HEK293 (cell line): ENCODE measurements around the gene CCDC141.

Source experiments
- CTCF ChIA-PET: fragments of 350-600 bp; formaldehyde crosslinking; extraction: SDS; loops from one replicate; lab custom pipeline; 2021; ENCODE audit warnings: antibody characterized with exemption; lab: Yijun Ruan, JAX
- POLR2A ChIA-PET: fragments of 300-600 bp; formaldehyde crosslinking; extraction: SDS; loops from one replicate; lab custom pipeline; 2020; ENCODE audit warnings: antibody characterized with exemption, inconsistent platforms; lab: Yijun Ruan, JAX
- H3K27ac ChIP-seq: fragments of 200-500 bp; sonication (Bioruptor generic); 2 replicates; pipeline ENCODE4 v1.5.1; 2014; ENCODE audit warnings: low read depth, low read length, control low read depth, inconsistent platforms; ENCODE audit errors: extremely low read depth
- H3K36me3 ChIP-seq, 2 experiments: fragments of 200-500 bp in 1 of 2; sonication (Bioruptor generic) in 1 of 2; 1 replicate in 1 of 2; 2 replicates in 1 of 2; pipeline ENCODE4 v1.5.1; 2014 to 2017; ENCODE audit warnings: inconsistent platforms in 2 of 2, low read length in 2 of 2; ENCODE audit not compliant: control insufficient read depth in 2 of 2, insufficient read depth in 1 of 2
- H3K4me1 ChIP-seq: fragments of 200-500 bp; sonication (Bioruptor generic); 2 replicates; pipeline ENCODE4 v1.5.1; 2014; ENCODE audit warnings: mild to moderate bottlenecking, low read length, inconsistent platforms; ENCODE audit not compliant: control insufficient read depth, insufficient read depth
- H3K4me3 ChIP-seq: 2 replicates; pipeline ENCODE4 v1.5.1; 2011; ENCODE audit warnings: low read depth, mild to moderate bottlenecking, control low read depth, low read length, moderate library complexity
- H3K9me3 ChIP-seq: fragments of 200-500 bp; sonication (Bioruptor generic); 2 replicates; pipeline ENCODE4 v1.5.1; 2014; ENCODE audit warnings: low read depth, low read length, inconsistent platforms; ENCODE audit not compliant: control insufficient read depth, insufficient read depth
- AEBP2 ChIP-seq: fragments of 450-650 bp; formaldehyde crosslinking; IDR thresholded peaks from 2 replicates; pipeline ENCODE4 v1.5.1; 2016; ENCODE audit warnings: missing biosample characterization, missing genetic modification characterization, borderline replicate concordance
- HIC1 ChIP-seq: fragments of 450-650 bp; formaldehyde crosslinking; IDR thresholded peaks from 2 replicates; pipeline ENCODE4 v1.5.1; 2016; ENCODE audit warnings: missing biosample characterization, missing genetic modification characterization
- REPIN1 ChIP-seq: fragments of 450-650 bp; formaldehyde crosslinking; IDR thresholded peaks from 2 replicates; pipeline ENCODE4 v1.5.1; 2017; ENCODE audit warnings: missing biosample characterization, missing genetic modification characterization, low read depth
- ZBTB8A ChIP-seq: fragments of 450-650 bp; formaldehyde crosslinking; IDR thresholded peaks from 2 replicates; pipeline ENCODE4 v1.5.1; 2016; ENCODE audit warnings: missing biosample characterization, missing genetic modification characterization
- ZFP69B ChIP-seq: fragments of 450-650 bp; formaldehyde crosslinking; IDR thresholded peaks from 2 replicates; pipeline ENCODE4 v1.5.1; 2016; ENCODE audit warnings: missing biosample characterization, missing genetic modification characterization
- ZNF155 ChIP-seq: fragments of 450-650 bp; formaldehyde crosslinking; IDR thresholded peaks from 2 replicates; pipeline ENCODE4 v1.5.1; 2016; ENCODE audit warnings: missing biosample characterization, missing genetic modification characterization
- ZNF221 ChIP-seq: fragments of 450-650 bp; formaldehyde crosslinking; IDR thresholded peaks from 2 replicates; pipeline ENCODE4 v1.5.1; 2017; ENCODE audit warnings: missing biosample characterization, missing genetic modification characterization, borderline replicate concordance
- ZNF37A ChIP-seq: fragments of 450-650 bp; IDR thresholded peaks from 2 replicates; pipeline ENCODE4 v1.5.1; 2018; ENCODE audit warnings: missing biosample characterization, missing genetic modification characterization
- ZNF433 ChIP-seq: fragments of 450-650 bp; formaldehyde crosslinking; IDR thresholded peaks from 2 replicates; pipeline ENCODE4 v1.5.1; 2016; ENCODE audit warnings: missing biosample characterization, missing genetic modification characterization, low read depth
- ZNF48 ChIP-seq: fragments of 450-650 bp; formaldehyde crosslinking; IDR thresholded peaks from 2 replicates; pipeline ENCODE4 v1.5.1; 2016; ENCODE audit warnings: missing biosample characterization, missing genetic modification characterization
- ZNF571 ChIP-seq: fragments of 450-650 bp; formaldehyde crosslinking; IDR thresholded peaks from 2 replicates; pipeline ENCODE4 v1.5.0; 2017; ENCODE audit warnings: missing biosample characterization, missing genetic modification characterization
- ZNF585B ChIP-seq: fragments of 450-650 bp; formaldehyde crosslinking; IDR thresholded peaks from 2 replicates; pipeline ENCODE4 v1.5.1; 2016; ENCODE audit warnings: missing biosample characterization, missing genetic modification characterization
- ZNF621 ChIP-seq: fragments of 450-650 bp; formaldehyde crosslinking; IDR thresholded peaks from 2 replicates; pipeline ENCODE4 v1.5.1; 2017; ENCODE audit warnings: missing biosample characterization, missing genetic modification characterization
- ZNF791 ChIP-seq: fragments of 450-650 bp; formaldehyde crosslinking; IDR thresholded peaks from 2 replicates; pipeline ENCODE4 v1.5.1; 2016; ENCODE audit warnings: missing biosample characterization, missing genetic modification characterization
- TF ChIP-seq, protein P1 (sequence below): fragments of 450-650 bp; formaldehyde crosslinking; IDR thresholded peaks from 2 replicates; pipeline ENCODE4 v1.5.1; 2016; ENCODE audit warnings: missing biosample characterization, missing genetic modification characterization
- TF ChIP-seq, protein P2 (sequence below): fragments of 450-650 bp; formaldehyde crosslinking; IDR thresholded peaks from 2 replicates; pipeline ENCODE4 v1.5.1; 2017; ENCODE audit warnings: missing biosample characterization, missing genetic modification characterization
- TF ChIP-seq, protein P3 (sequence below): fragments of 450-650 bp; formaldehyde crosslinking; IDR thresholded peaks from 2 replicates; pipeline ENCODE4 v1.5.1; 2016; ENCODE audit warnings: missing biosample characterization, missing genetic modification characterization
- TF ChIP-seq, protein P4 (sequence below): fragments of 450-650 bp; formaldehyde crosslinking; IDR thresholded peaks from 2 replicates; pipeline ENCODE4 v1.5.1; 2016; ENCODE audit warnings: missing biosample characterization, missing genetic modification characterization

Gene CCDC141

DNA sequence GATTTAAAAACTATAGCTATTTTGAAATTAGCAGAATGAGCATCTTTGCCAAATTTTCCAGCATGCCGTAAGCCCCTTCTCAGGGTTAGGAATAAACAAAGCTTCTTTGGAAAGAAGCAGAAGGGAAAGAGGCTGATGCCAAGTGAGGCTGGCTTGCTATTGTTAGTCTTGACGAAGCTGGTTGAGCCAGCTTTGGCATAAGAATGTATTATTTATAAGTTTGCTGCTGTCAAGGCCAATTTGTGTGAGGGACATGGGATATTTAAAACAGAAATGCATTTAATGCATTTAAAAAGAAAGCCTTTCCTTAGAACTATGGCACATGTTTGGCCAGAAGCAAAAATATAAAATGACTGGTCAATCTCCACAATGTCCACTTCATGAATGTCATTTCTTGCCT is 190.2 kb downstream of the CCDC141 start:
- H3K4me1 ChIP-seq: no peaks in the 10 kb centered on the region
- TF ChIP-seq AEBP2 (tag by site-specific recombination): no peak
- TF ChIP-seq ZFP69B (tag by site-specific recombination): no peak
- TF ChIP-seq HIC1: no peak
- TF ChIP-seq REPIN1 (tag by site-specific recombination): no peak
- TF ChIP-seq, all 188 proteins: peak for 0
- ChIA-PET POLR2A (no interaction called here), CTCF (interaction anchor here (0.9 to 1.2 kb wide), 2 partner anchors 98 to 160 kb away, joined by 3 to 5 read pairs; no protein-coding TSS in a partner anchor)
- no peak overlapping the region for H3K4me3 ChIP-seq
- no peaks in the 10 kb centered on the region for H3K9me3 ChIP-seq
- no peak overlapping the region for H3K27ac ChIP-seq
- H3K36me3 ChIP-seq: no peaks in the 10 kb centered on the region

DNA sequence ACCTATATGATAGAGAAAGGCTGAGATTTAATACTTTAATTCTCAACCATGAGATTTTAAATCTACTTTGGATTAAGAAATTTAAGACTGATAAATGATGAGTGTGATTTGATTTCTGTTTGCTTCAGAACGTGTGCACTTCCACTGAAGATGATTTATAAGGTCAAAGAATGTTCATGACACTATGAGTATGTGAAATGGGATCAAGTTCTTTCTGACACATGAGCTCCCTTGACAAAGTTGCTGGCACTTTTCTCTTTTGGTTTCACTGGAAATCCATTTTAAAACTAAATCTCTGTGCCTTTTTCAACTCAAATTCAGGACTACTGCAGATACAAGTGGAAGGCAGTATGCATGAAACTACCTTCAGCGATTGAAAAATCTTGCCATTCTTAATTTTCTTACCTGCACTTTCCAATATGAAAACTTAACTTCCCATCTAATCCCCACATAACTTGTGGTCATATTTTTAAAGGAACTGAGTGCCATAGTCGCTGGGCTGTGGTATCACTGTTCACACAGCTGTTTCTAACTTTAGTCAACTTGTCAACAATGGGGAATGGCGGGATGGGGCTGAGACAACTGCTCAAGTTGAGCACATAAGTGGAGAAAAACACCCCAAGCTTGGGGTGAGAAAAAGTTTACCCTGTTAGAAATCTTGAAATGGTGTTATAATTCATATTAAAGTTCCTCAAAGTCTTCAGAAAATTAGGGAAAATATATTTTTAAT is 190.9 kb downstream of the CCDC141 start:
- Histone ChIP-seq H3K36me3 (no peaks in the 10 kb centered on the region), H3K4me1 (no peaks in the 10 kb centered on the region), H3K4me3 (no peak overlapping the region), H3K27ac (no peak overlapping the region), H3K9me3 (no peaks in the 10 kb centered on the region)
- ChIA-PET CTCF (interaction anchor here (0.9 to 1.2 kb wide), 2 partner anchors 98 to 161 kb away, joined by 3 to 5 read pairs; no protein-coding TSS in a partner anchor), POLR2A (no interaction called here)
- TF ChIP-seq, protein P1, sequence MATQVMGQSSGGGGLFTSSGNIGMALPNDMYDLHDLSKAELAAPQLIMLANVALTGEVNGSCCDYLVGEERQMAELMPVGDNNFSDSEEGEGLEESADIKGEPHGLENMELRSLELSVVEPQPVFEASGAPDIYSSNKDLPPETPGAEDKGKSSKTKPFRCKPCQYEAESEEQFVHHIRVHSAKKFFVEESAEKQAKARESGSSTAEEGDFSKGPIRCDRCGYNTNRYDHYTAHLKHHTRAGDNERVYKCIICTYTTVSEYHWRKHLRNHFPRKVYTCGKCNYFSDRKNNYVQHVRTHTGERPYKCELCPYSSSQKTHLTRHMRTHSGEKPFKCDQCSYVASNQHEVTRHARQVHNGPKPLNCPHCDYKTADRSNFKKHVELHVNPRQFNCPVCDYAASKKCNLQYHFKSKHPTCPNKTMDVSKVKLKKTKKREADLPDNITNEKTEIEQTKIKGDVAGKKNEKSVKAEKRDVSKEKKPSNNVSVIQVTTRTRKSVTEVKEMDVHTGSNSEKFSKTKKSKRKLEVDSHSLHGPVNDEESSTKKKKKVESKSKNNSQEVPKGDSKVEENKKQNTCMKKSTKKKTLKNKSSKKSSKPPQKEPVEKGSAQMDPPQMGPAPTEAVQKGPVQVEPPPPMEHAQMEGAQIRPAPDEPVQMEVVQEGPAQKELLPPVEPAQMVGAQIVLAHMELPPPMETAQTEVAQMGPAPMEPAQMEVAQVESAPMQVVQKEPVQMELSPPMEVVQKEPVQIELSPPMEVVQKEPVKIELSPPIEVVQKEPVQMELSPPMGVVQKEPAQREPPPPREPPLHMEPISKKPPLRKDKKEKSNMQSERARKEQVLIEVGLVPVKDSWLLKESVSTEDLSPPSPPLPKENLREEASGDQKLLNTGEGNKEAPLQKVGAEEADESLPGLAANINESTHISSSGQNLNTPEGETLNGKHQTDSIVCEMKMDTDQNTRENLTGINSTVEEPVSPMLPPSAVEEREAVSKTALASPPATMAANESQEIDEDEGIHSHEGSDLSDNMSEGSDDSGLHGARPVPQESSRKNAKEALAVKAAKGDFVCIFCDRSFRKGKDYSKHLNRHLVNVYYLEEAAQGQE (tag by site-specific recombination): no peak
- TF ChIP-seq, protein P2, sequence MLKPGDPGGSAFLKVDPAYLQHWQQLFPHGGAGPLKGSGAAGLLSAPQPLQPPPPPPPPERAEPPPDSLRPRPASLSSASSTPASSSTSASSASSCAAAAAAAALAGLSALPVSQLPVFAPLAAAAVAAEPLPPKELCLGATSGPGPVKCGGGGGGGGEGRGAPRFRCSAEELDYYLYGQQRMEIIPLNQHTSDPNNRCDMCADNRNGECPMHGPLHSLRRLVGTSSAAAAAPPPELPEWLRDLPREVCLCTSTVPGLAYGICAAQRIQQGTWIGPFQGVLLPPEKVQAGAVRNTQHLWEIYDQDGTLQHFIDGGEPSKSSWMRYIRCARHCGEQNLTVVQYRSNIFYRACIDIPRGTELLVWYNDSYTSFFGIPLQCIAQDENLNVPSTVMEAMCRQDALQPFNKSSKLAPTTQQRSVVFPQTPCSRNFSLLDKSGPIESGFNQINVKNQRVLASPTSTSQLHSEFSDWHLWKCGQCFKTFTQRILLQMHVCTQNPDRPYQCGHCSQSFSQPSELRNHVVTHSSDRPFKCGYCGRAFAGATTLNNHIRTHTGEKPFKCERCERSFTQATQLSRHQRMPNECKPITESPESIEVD (tag by site-specific recombination): no peak
- TF ChIP-seq ZNF585B (tag by site-specific recombination) (no peak), ZNF571 (tag by site-specific recombination) (no peak), ZNF37A (tag by site-specific recombination) (no peak), ZNF221 (tag by site-specific recombination) (no peak), ZNF48 (tag by site-specific recombination) (no peak), AEBP2 (tag by site-specific recombination) (no peak), ZNF791 (tag by site-specific recombination) (no peak), ZNF621 (no peak), ZBTB8A (tag by site-specific recombination) (no peak), ZNF155 (tag by site-specific recombination) (no peak), ZNF433 (tag by site-specific recombination) (no peak)
- TF ChIP-seq, protein P3, sequence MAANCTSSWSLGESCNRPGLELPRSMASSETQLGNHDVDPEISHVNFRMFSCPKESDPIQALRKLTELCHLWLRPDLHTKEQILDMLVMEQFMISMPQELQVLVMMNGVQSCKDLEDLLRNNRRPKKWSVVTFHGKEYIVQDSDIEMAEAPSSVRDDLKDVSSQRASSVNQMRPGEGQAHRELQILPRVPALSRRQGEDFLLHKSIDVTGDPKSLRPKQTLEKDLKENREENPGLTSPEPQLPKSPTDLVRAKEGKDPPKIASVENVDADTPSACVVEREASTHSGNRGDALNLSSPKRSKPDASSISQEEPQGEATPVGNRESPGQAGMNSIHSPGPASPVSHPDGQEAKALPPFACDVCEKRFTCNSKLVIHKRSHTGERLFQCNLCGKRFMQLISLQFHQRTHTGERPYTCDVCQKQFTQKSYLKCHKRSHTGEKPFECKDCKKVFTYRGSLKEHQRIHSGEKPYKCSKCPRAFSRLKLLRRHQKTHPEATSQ (tag by site-specific recombination): no peak
- TF ChIP-seq, protein P4, sequence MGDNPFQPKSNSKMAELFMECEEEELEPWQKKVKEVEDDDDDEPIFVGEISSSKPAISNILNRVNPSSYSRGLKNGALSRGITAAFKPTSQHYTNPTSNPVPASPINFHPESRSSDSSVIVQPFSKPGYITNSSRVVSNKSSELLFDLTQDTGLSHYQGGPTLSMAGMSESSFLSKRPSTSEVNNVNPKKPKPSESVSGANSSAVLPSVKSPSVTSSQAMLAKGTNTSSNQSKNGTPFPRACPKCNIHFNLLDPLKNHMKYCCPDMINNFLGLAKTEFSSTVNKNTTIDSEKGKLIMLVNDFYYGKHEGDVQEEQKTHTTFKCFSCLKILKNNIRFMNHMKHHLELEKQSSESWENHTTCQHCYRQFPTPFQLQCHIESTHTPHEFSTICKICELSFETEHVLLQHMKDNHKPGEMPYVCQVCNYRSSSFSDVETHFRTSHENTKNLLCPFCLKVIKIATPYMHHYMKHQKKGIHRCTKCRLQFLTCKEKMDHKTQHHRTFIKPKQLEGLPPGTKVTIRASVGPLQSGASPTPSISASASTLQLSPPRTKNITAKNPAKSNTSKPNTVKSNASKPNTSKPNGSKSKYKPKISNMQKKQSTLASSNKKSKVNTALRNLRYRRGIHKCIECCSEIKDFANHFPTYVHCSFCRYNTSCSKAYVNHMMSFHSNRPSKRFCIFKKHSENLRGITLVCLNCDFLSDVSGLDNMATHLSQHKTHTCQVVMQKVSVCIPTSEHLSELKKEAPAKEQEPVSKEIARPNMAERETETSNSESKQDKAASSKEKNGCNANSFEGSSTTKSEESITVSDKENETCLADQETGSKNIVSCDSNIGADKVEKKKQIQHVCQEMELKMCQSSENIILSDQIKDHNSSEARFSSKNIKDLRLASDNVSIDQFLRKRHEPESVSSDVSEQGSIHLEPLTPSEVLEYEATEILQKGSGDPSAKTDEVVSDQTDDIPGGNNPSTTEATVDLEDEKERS: no peak
